Natural killer cell treated with Interleukin-12 subunit alpha and Interleukin-12 subunit beta and Interleukin-15 and Interleukin-18, amount 100 ng/mL, for 72 hours (primary cell): ENCODE results near the gene CA14. TPM values are rescaled to one million over a fixed set of nuclear protein-coding genes. Genes with fewer than 3 reads are reported as not detected.

ENCODE experiments used
- ATAC-seq, 2 donors: fragments of 150-1000 bp; cut with Tn5 transposase in 1 of 2; sonication (Bioruptor Pico), chemical (Tn5 transposase) in 1 of 2; 2 replicates each; pipeline ENCODE4 v1.10.0; 2021
- DNase-seq: peaks from one replicate; pipeline ENCODE4 v3.0.0; 2022; ENCODE audit warnings: low spot score
- H3K27ac Mint-ChIP-seq, 2 donors: 1 replicate in 1 of 2; 2 replicates in 1 of 2; pipeline ENCODE4 v1.8.0; 2022; ENCODE audit warnings: mixed read lengths in 2 of 2, mild to moderate bottlenecking in 1 of 2, moderate library complexity in 1 of 2
- H3K27me3 Mint-ChIP-seq, 2 donors: 1 replicate in 1 of 2; 2 replicates in 1 of 2; pipeline ENCODE4 v1.8.0; 2022; ENCODE audit warnings: mixed read lengths in 2 of 2
- H3K36me3 Mint-ChIP-seq: one replicate; pipeline ENCODE4 v1.8.0; 2022; ENCODE audit warnings: mixed read lengths
- H3K4me1 Mint-ChIP-seq, 2 donors: 1 replicate in 1 of 2; 2 replicates in 1 of 2; pipeline ENCODE4 v1.8.0; 2022; ENCODE audit warnings: low read depth in 2 of 2, mixed read lengths in 2 of 2, mild to moderate bottlenecking in 1 of 2
- H3K4me3 Mint-ChIP-seq: one replicate; pipeline ENCODE4 v1.8.0; 2022; ENCODE audit warnings: mixed read lengths
- H3K9me3 Mint-ChIP-seq: 2 replicates; pipeline ENCODE4 v1.8.0; 2022; ENCODE audit warnings: mixed read lengths
- total RNA-seq, 2 donors: library from RNA; stranded (reverse); gene quantifications; one replicate each; pipeline ENCODE4 v1.2.3, GENCODE V29; 2022

The CA14 gene
- total RNA-seq, 2 donors from 2014 or later = not detected

DNA sequence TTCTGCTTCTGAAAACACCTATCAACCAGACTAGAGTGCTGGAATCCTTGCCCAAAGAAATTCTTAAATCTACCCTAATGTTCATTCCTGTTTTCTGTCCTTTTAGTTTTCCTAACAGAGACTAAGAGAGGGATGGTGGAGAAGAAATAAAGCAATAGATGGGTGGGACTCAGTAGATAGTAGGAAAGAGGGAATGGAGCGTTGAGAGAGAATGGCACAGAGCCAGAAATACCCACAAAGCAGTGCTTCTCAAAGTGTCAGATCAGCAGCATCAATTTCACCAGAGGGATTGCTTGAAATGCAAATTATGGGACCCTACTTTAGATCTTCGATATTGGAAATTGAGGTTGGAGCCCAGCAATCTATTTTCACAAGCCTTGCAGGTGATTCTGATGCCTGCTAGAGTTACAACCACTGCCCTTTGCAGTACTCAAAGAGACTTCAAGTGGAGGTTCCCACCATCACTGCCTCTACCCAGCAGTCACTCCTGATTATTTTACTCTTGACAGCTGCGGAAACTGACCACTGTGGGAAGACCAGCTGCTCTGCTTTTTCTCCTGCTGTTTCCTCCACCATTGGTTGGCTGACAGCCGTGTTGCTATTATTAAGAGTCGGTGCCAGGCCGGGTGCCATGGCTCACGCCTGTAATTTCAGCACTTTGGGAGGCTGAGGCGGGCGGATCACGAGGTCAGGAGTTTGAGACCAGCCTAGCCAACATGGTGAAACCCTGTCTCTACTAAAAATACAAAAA is 52.4 kb downstream of the CA14 start:
- no peaks in the 10 kb centered on the region for H3K9me3 Mint-ChIP-seq
- no peak for ATAC-seq
- H3K4me3 Mint-ChIP-seq = no peak overlapping the region
- no peaks in the 10 kb centered on the region for H3K27me3 Mint-ChIP-seq
- DNase-seq = no peak
- H3K36me3 Mint-ChIP-seq = peaks cover 10% of the 10 kb centered on the region
- H3K4me1 Mint-ChIP-seq = peaks cover 0 to 3% of the 10 kb centered on the region in 2 donors
- no peak overlapping the region for H3K27ac Mint-ChIP-seq

- Mint-ChIP-seq H3K4me3 (no peak overlapping the region), H3K36me3 (peaks cover 10% of the 10 kb centered on the region), H3K27me3 (peaks cover 0 to 6% of the 10 kb centered on the region in 2 donors), H3K27ac (no peak overlapping the region), H3K9me3 (no peaks in the 10 kb centered on the region), H3K4me1 (peaks cover 0 to 3% of the 10 kb centered on the region in 2 donors)
- ATAC-seq = no peak
- no peak for DNase-seq
Observed at GRCh38 chr1:150311762-150312161, 54.2 kb downstream of the CA14 start.

Other genes with a start within 250 kb of the CA14 start
- 10 to 100 TPM; 18.9 to 26.4 TPM for gene OTUD7B, start 247.0 kb upstream of the CA14 start, total RNA-seq
- 10 to 100 TPM; 34.1 to 40.4 TPM for gene VPS45, start 190.0 kb upstream of the CA14 start, total RNA-seq
- gene PLEKHO1, start 107.9 kb upstream of the CA14 start, total RNA-seq = 10 to 100 TPM; 40.9 to 65.2 TPM
- 100 to 1,000 TPM; 157 to 164 TPM for gene ANP32E, start 21.7 kb upstream of the CA14 start, total RNA-seq
- gene APH1A, start 11.2 kb downstream of the CA14 start, total RNA-seq = 100 to 1,000 TPM; 115 to 140 TPM
- gene C1orf54, start 15.0 kb downstream of the CA14 start, total RNA-seq = under 1 TPM; 0.45 to 0.59 TPM
- gene CIART, start 24.8 kb downstream of the CA14 start, total RNA-seq = 10 to 100 TPM in 1 of 2 donors, 1 to 10 TPM in 1; 2.4 to 10.2 TPM
- 10 to 100 TPM; 56.5 to 63.0 TPM for gene MRPS21, start 36.1 kb downstream of the CA14 start, total RNA-seq
- gene PRPF3, start 63.8 kb downstream of the CA14 start, total RNA-seq = 100 to 1,000 TPM; 136 to 154 TPM
- gene RPRD2, start 106.4 kb downstream of the CA14 start, total RNA-seq = 10 to 100 TPM; 23.9 to 24.8 TPM
- 10 to 100 TPM; 31.5 to 59.9 TPM for gene TARS2, start 229.6 kb downstream of the CA14 start, total RNA-seq